Type B pancreatic cell (in vitro differentiated cells): ENCODE data around the gene MKLN1. TPM values are rescaled to one million over a fixed set of nuclear protein-coding genes. Genes with fewer than 3 reads are reported as not detected.

Source experiments
- DNase-seq: peaks from one replicate; pipeline ENCODE4 v3.0.0; 2021; ENCODE audit warnings: mixed read lengths; ENCODE audit not compliant: unreplicated experiment; ENCODE audit errors: extremely low spot score
- H3K27ac Mint-ChIP-seq: 2 replicates; pipeline ENCODE4 v1.8.0; 2021; ENCODE audit warnings: mild to moderate bottlenecking, mixed read lengths
- H3K27me3 Mint-ChIP-seq: 2 replicates; pipeline ENCODE4 v1.8.0; 2021; ENCODE audit warnings: mixed read lengths
- H3K36me3 Mint-ChIP-seq: 2 replicates; pipeline ENCODE4 v1.8.0; 2021; ENCODE audit warnings: mixed read lengths
- H3K4me1 Mint-ChIP-seq: one replicate; pipeline ENCODE4 v1.8.0; 2021; ENCODE audit warnings: mixed read lengths; ENCODE audit not compliant: unreplicated experiment
- H3K4me3 Mint-ChIP-seq: 2 replicates; pipeline ENCODE4 v1.8.0; 2021; ENCODE audit warnings: mild to moderate bottlenecking, mixed read lengths
- H3K9me3 Mint-ChIP-seq: 2 replicates; pipeline ENCODE4 v1.8.0; 2021; ENCODE audit warnings: mixed read lengths
- total RNA-seq: library from RNA; stranded (reverse); gene quantifications from 2 replicates; pipeline ENCODE4 v1.2.1, GENCODE V29; 2021; ENCODE audit warnings: low replicate concordance
- TF ChIP-seq, protein P1 (sequence below): fragments of 200-600 bp; sonication (generic); conservative IDR thresholded peaks from 2 replicates; pipeline ENCODE4 v1.5.0; 2021; ENCODE audit warnings: antibody characterized with exemption, mild to moderate bottlenecking

Gene MKLN1
- total RNA-seq, 1 donor from 2014 or later, result 47.7 TPM

GRCh38 chr7:131493581-131493980, 165.9 kb downstream of the MKLN1 start:
- Mint-ChIP-seq H3K9me3 (no peaks in the 10 kb centered on the region), H3K27ac (no peak overlapping the region), H3K27me3 (no peaks in the 10 kb centered on the region), H3K4me3 (no peak overlapping the region), H3K4me1 (no peaks in the 10 kb centered on the region), H3K36me3 (peaks cover 16% of the 10 kb centered on the region)
- TF ChIP-seq, protein P1, sequence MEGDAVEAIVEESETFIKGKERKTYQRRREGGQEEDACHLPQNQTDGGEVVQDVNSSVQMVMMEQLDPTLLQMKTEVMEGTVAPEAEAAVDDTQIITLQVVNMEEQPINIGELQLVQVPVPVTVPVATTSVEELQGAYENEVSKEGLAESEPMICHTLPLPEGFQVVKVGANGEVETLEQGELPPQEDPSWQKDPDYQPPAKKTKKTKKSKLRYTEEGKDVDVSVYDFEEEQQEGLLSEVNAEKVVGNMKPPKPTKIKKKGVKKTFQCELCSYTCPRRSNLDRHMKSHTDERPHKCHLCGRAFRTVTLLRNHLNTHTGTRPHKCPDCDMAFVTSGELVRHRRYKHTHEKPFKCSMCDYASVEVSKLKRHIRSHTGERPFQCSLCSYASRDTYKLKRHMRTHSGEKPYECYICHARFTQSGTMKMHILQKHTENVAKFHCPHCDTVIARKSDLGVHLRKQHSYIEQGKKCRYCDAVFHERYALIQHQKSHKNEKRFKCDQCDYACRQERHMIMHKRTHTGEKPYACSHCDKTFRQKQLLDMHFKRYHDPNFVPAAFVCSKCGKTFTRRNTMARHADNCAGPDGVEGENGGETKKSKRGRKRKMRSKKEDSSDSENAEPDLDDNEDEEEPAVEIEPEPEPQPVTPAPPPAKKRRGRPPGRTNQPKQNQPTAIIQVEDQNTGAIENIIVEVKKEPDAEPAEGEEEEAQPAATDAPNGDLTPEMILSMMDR, result no peak
- no peak for DNase-seq

- H3K36me3 Mint-ChIP-seq, result peaks cover 16% of the 10 kb centered on the region
- no peak overlapping the region for H3K4me3 Mint-ChIP-seq
- no peaks in the 10 kb centered on the region for H3K9me3 Mint-ChIP-seq
- TF ChIP-seq, protein P1, result no peak
- no peaks in the 10 kb centered on the region for H3K4me1 Mint-ChIP-seq
- H3K27me3 Mint-ChIP-seq, result no peaks in the 10 kb centered on the region
- DNase-seq, result no peak
- no peak overlapping the region for H3K27ac Mint-ChIP-seq
These were observed 166.5 kb downstream of the MKLN1 start for GRCh38 chr7:131494182-131494581.

DNA sequence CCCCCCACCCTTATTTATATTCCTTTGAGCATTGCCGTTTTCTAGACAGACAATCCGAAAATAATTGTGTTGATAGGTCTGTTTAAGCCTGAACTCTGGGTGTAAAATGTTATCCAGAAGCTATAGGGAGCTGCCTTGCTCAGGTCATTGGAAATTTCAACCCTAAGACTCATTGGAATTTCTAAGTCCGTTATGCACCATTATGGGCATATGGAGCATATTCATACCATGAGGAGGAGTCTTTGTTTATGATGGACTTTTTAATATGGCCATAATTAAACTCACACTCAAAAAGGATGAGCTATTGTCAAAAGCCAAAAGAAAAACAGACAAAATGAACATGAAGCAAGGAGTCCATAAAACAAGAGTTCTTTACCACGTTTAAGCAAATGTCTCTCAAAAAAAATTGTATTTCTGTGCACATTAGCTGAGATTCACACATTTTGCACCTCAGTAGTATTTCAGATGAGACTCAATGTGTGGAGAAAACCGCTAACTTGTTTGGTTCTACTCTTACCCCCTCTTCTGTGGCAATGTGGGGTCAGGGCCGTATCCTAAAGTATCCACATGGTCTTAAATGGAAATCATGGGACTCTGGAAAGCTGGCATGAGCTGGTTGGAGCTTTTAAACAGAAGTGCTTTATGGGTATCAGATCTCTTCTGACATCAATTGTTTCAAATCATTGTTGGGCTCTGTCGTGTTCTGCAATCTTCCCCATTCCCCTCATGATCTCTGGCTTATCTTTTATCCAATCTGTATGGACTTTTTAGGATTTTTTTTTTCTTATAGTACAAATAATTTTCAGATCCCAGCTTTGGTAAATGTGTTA, 168.2 kb downstream of the MKLN1 start:
- no peak overlapping the region for H3K27ac Mint-ChIP-seq
- peaks cover 3% of the 10 kb centered on the region for H3K4me1 Mint-ChIP-seq
- no peak overlapping the region for H3K4me3 Mint-ChIP-seq
- H3K27me3 Mint-ChIP-seq, result no peaks in the 10 kb centered on the region
- H3K36me3 Mint-ChIP-seq, result peaks cover 13% of the 10 kb centered on the region
- no peaks in the 10 kb centered on the region for H3K9me3 Mint-ChIP-seq
- DNase-seq, result no peak
- TF ChIP-seq, protein P1, result no peak

- Mint-ChIP-seq H3K27me3 (no peaks in the 10 kb centered on the region), H3K36me3 (peaks cover 13% of the 10 kb centered on the region), H3K4me3 (no peak overlapping the region), H3K27ac (no peak overlapping the region), H3K9me3 (no peaks in the 10 kb centered on the region), H3K4me1 (peaks cover 9% of the 10 kb centered on the region)
- no peak for DNase-seq
- TF ChIP-seq, protein P1, result no peak
These were observed 169.8 kb downstream of the MKLN1 start for GRCh38 chr7:131497454-131497853.

- no peaks in the 10 kb centered on the region for H3K9me3 Mint-ChIP-seq
- peaks cover 13% of the 10 kb centered on the region for H3K36me3 Mint-ChIP-seq
- peaks cover 18% of the 10 kb centered on the region for H3K4me1 Mint-ChIP-seq
- no peaks in the 10 kb centered on the region for H3K27me3 Mint-ChIP-seq
- H3K27ac Mint-ChIP-seq, result no peak overlapping the region
- DNase-seq, result no peak
- TF ChIP-seq, protein P1, result no peak
- no peak overlapping the region for H3K4me3 Mint-ChIP-seq
These were observed 170.7 kb downstream of the MKLN1 start for GRCh38 chr7:131498237-131498885.
